Astrocyte (in vitro differentiated cells and primary cell): ENCODE results near the gene ZNF618. TPM values are rescaled to one million over a fixed set of nuclear protein-coding genes. Genes with fewer than 3 reads are reported as not detected.

Experiments
- DNase-seq: peaks from one replicate; pipeline ENCODE4 v3.0.0-alpha.2; 2010; ENCODE audit warnings: low read depth
- FAIRE-seq: peaks from 2 replicates; lab custom pipeline; 2011; peaks lifted over from hg19 to GRCh38; lab: Jason Lieb, UNC
- H2AFZ ChIP-seq: 2 replicates; pipeline ENCODE4 v1.6.0; 2012; ENCODE audit warnings: low read depth, low read length, inconsistent platforms
- H3K27ac ChIP-seq: 2 replicates; pipeline ENCODE4 v1.5.1; 2011; ENCODE audit warnings: low read depth, low read length, inconsistent platforms
- H3K27me3 ChIP-seq: 2 replicates; pipeline ENCODE4 v1.6.0; 2011; ENCODE audit warnings: low read length, inconsistent platforms; ENCODE audit not compliant: insufficient read depth
- H3K36me3 ChIP-seq: 2 replicates; pipeline ENCODE4 v1.5.1; 2011; ENCODE audit warnings: low read length, inconsistent platforms; ENCODE audit not compliant: insufficient read depth
- H3K4me1 ChIP-seq: 2 replicates; pipeline ENCODE4 v1.5.1; 2011; ENCODE audit warnings: low read length, inconsistent platforms; ENCODE audit not compliant: insufficient read depth
- H3K4me2 ChIP-seq: 2 replicates; pipeline ENCODE4 v1.6.0; 2012; ENCODE audit warnings: low read length, inconsistent platforms
- H3K4me3 ChIP-seq: 2 replicates; pipeline ENCODE4 v1.5.1; 2011; ENCODE audit warnings: low read depth, mild to moderate bottlenecking, low read length, inconsistent platforms; ENCODE audit not compliant: insufficient read depth
- H3K79me2 ChIP-seq: 2 replicates; pipeline ENCODE4 v1.6.0; 2012; ENCODE audit warnings: mild to moderate bottlenecking, low read length, inconsistent platforms; ENCODE audit not compliant: insufficient read depth
- H3K9ac ChIP-seq: 2 replicates; pipeline ENCODE4 v1.6.0; 2012; ENCODE audit warnings: mild to moderate bottlenecking, low read length, inconsistent platforms
- H3K9me3 ChIP-seq: 2 replicates; pipeline ENCODE4 v1.5.1; 2012; ENCODE audit warnings: low read depth, mild to moderate bottlenecking, low read length, inconsistent platforms; ENCODE audit not compliant: insufficient read depth
- H4K20me1 ChIP-seq: 2 replicates; pipeline ENCODE4 v1.6.0; 2012; ENCODE audit warnings: low read length, inconsistent platforms; ENCODE audit not compliant: insufficient read depth
- H3K27ac Mint-ChIP-seq: one replicate; pipeline ENCODE4 v1.8.0; 2021; ENCODE audit warnings: mild to moderate bottlenecking, mixed read lengths; ENCODE audit not compliant: unreplicated experiment
- H3K27me3 Mint-ChIP-seq: one replicate; pipeline ENCODE4 v1.8.0; 2021; ENCODE audit warnings: low read depth, mixed read lengths; ENCODE audit not compliant: unreplicated experiment
- H3K36me3 Mint-ChIP-seq: one replicate; pipeline ENCODE4 v1.8.0; 2021; ENCODE audit warnings: low read depth, mixed read lengths; ENCODE audit not compliant: unreplicated experiment
- H3K4me1 Mint-ChIP-seq: one replicate; pipeline ENCODE4 v1.8.0; 2021; ENCODE audit warnings: low read depth, mixed read lengths; ENCODE audit not compliant: unreplicated experiment
- H3K4me3 Mint-ChIP-seq: one replicate; pipeline ENCODE4 v1.8.0; 2021; ENCODE audit warnings: mild to moderate bottlenecking, moderate library complexity, mixed read lengths; ENCODE audit not compliant: unreplicated experiment
- H3K9me3 Mint-ChIP-seq: one replicate; pipeline ENCODE4 v1.8.0; 2021; ENCODE audit warnings: mild to moderate bottlenecking, mixed read lengths; ENCODE audit not compliant: unreplicated experiment
- CTCF ChIP-seq: IDR thresholded peaks from 2 replicates; pipeline ENCODE4 v1.5.1; 2011; ENCODE audit warnings: low read depth, mild to moderate bottlenecking, inconsistent platforms, low read length, moderate library complexity; ENCODE audit not compliant: insufficient read depth
- EZH2 ChIP-seq: IDR thresholded peaks from 2 replicates; pipeline ENCODE4 v1.6.1; 2012; ENCODE audit warnings: mild to moderate bottlenecking, low read length, inconsistent platforms; ENCODE audit not compliant: insufficient read depth
- total RNA-seq: library from RNA; stranded (reverse); gene quantifications from 2 replicates; pipeline ENCODE4 v1.2.1, GENCODE V29; 2021

Gene ZNF618
- total RNA-seq, 1 donor from 2014 or later = 30.1 TPM

GRCh38 chr9:113969343-113969742 is 93.2 kb downstream of the ZNF618 start:
- peaks cover 44% of the 10 kb centered on the region for H4K20me1 ChIP-seq
- Mint-ChIP-seq H3K9me3 (peaks cover 6% of the 10 kb centered on the region), H3K27ac (no peak overlapping the region)

GRCh38 chr9:113973226-113973625 is 97.1 kb downstream of the ZNF618 start:
- no peak overlapping the region for H3K9ac ChIP-seq
- H3K36me3 ChIP-seq = no peaks in the 10 kb centered on the region
- Mint-ChIP-seq H3K4me3 (no peak overlapping the region), H3K4me1 (peaks cover 12% of the 10 kb centered on the region), H3K27me3 (no peaks in the 10 kb centered on the region), H3K36me3 (peaks cover 31% of the 10 kb centered on the region), H3K9me3 (peaks cover 6% of the 10 kb centered on the region), H3K27ac (no peak overlapping the region)
- H2AFZ ChIP-seq = no peak overlapping the region
- H3K4me2 ChIP-seq = peak overlapping the region; percentile 14
- peaks cover 39% of the 10 kb centered on the region for H3K79me2 ChIP-seq
- no peak for DNase-seq
- FAIRE-seq = no peak
- peaks cover 14% of the 10 kb centered on the region for H3K4me1 ChIP-seq
- TF ChIP-seq EZH2 (no peak), CTCF (no peak)
- no peak overlapping the region for H3K27ac ChIP-seq
- no peak overlapping the region for H3K4me3 ChIP-seq
- H3K27me3 ChIP-seq = no peaks in the 10 kb centered on the region
- peaks cover 61% of the 10 kb centered on the region for H4K20me1 ChIP-seq
- peaks cover 4% of the 10 kb centered on the region for H3K9me3 ChIP-seq

More at GRCh38 chr9:113969343-113969742, 93.2 kb downstream of the ZNF618 start:
- no peak overlapping the region for H2AFZ ChIP-seq
- H3K4me1 ChIP-seq = peaks cover 14% of the 10 kb centered on the region
- no peak overlapping the region for H3K4me2 ChIP-seq
- Mint-ChIP-seq H3K4me1 (peaks cover 8% of the 10 kb centered on the region), H3K36me3 (peaks cover 41% of the 10 kb centered on the region), H3K4me3 (no peak overlapping the region), H3K27me3 (no peaks in the 10 kb centered on the region)
- no peaks in the 10 kb centered on the region for H3K27me3 ChIP-seq
- peaks cover 6% of the 10 kb centered on the region for H3K36me3 ChIP-seq
- H3K79me2 ChIP-seq = peaks cover 20% of the 10 kb centered on the region
- FAIRE-seq (no peak), DNase-seq (no peak)
- H3K9ac ChIP-seq = no peak overlapping the region
- no peak overlapping the region for H3K27ac ChIP-seq
- peaks cover 4% of the 10 kb centered on the region for H3K9me3 ChIP-seq
- no peak overlapping the region for H3K4me3 ChIP-seq
- no peak for TF ChIP-seq EZH2
- TF ChIP-seq CTCF = no peak

- no peak for TF ChIP-seq EZH2
- no peak for TF ChIP-seq CTCF
- Histone ChIP-seq H4K20me1 (peaks cover 68% of the 10 kb centered on the region), H3K9ac (no peak overlapping the region), H2AFZ (no peak overlapping the region), H3K27ac (no peak overlapping the region), H3K4me3 (no peak overlapping the region), H3K4me2 (no peak overlapping the region), H3K4me1 (peaks cover 18% of the 10 kb centered on the region), H3K27me3 (no peaks in the 10 kb centered on the region), H3K36me3 (no peaks in the 10 kb centered on the region), H3K79me2 (peaks cover 35% of the 10 kb centered on the region), H3K9me3 (peaks cover 4% of the 10 kb centered on the region)
- no peaks in the 10 kb centered on the region for H3K27me3 Mint-ChIP-seq
- H3K9me3 Mint-ChIP-seq = peaks cover 6% of the 10 kb centered on the region
- DNase-seq (peak; percentile 41), FAIRE-seq (no peak)
- H3K27ac Mint-ChIP-seq = no peak overlapping the region
- peaks cover 12% of the 10 kb centered on the region for H3K4me1 Mint-ChIP-seq
- H3K4me3 Mint-ChIP-seq = peak overlapping the region; percentile 48
- H3K36me3 Mint-ChIP-seq = peaks cover 31% of the 10 kb centered on the region
Observed at GRCh38 chr9:113973963-113974413, 97.9 kb downstream of the ZNF618 start.
